DOHH2 (cell line): ENCODE data around the gene HIVEP3.

ENCODE experiments used
- CTCF ChIP-seq: fragments of 200-600 bp; sonication (generic); IDR thresholded peaks from one replicate; pipeline ENCODE4 v1.5.1; 2014; ENCODE audit warnings: antibody characterized with exemption, mild to moderate bottlenecking, low read depth, low read length; ENCODE audit not compliant: poor library complexity, severe bottlenecking
- EZH2phosphoT487 ChIP-seq: fragments of 200-600 bp; sonication (generic); IDR thresholded peaks from 2 replicates; pipeline ENCODE4 v1.6.1; 2017; ENCODE audit warnings: borderline replicate concordance, mild to moderate bottlenecking, antibody characterized with exemption, low read length, moderate library complexity, mixed read lengths

DNA sequence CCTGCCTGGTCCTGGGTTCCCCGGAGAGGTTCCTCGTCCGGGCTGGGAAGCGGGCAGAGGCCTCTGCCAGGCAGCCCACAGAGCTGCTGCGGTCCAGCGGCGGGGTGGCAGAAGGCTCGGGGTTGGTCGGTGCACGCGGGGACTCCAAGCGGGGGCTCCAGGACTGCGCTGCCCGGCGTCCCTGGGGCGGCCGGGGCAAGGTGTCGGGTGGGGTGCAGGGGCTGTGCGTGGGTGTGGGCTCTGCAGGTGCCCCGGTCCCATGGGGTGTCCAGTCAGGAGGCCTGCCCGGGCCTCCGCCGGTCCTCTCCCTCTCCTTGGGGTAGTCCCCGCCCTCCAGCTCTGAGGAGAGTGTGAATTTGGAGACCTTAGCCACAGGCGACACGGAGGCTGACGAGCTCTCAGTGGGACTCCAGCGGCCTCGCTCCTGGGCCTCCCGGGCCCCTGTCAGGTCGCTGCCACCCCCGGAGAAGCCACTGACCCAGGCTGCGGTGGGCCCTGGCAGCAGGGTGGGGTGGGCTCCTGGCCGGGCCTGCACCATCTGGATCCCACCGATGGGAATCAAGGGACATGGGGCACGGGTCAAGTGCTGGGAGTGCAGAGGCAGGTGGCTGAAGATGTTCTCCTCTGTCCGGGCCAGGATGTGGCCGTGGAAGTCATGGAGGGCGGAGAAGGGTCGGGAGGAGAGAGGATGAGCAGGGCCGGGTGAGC is 408.0 kb downstream of the HIVEP3 start:
- TF ChIP-seq CTCF = no peak
- TF ChIP-seq EZH2phosphoT487 = no peak
